GM12878 (cell line): ENCODE data around the gene GET3. TPM values are rescaled to one million over a fixed set of nuclear protein-coding genes. Genes with fewer than 3 reads are reported as not detected.

Experiments used
- ATAC-seq: fragments of 200-7000 bp; cut with Tn5 transposase; 3 replicates; pipeline ENCODE4 v1.9.1; 2020; ENCODE audit warnings: mild to moderate bottlenecking, moderate library complexity
- BruUV-seq: library from RNA; stranded (reverse); fragments of 400-500 nt; replicated peaks from 2 replicates; lab custom pipeline; 2021; lab: Mats Ljungman, UMichigan
- CTCF ChIA-PET: fragments of 300-600 bp; sonication (Branson Sonifier 250); formaldehyde crosslinking; extraction: SDS; loops from one replicate; lab custom pipeline; 2021; ENCODE audit warnings: inconsistent platforms; lab: Yijun Ruan, JAX
- POLR2A ChIA-PET: fragments of 350-600 bp; formaldehyde crosslinking; extraction: SDS; loops from one replicate; lab custom pipeline; 2021; ENCODE audit warnings: inconsistent platforms; lab: Charles Lee
- RAD21 ChIA-PET: fragments of 300-600 bp; sonication (Branson Sonifier 250); formaldehyde crosslinking; loops from one replicate; lab custom pipeline; 2023; ENCODE audit warnings: antibody characterized with exemption; ENCODE audit not compliant: unreplicated experiment; lab: Charles Lee
- SMC1A ChIA-PET: fragments of 300-600 bp; sonication (Branson Sonifier 250); formaldehyde crosslinking; loops from one replicate; lab custom pipeline; 2023; ENCODE audit not compliant: unreplicated experiment, uncharacterized antibody; lab: Charles Lee
- DNase-seq: peaks from one replicate; pipeline ENCODE4 v3.0.0-alpha.2; 2011; ENCODE audit warnings: low read depth, low spot score
- FAIRE-seq: peaks from 3 replicates; lab custom pipeline; 2011; peaks lifted over from hg19 to GRCh38; lab: Jason Lieb, UNC
- H2AFZ ChIP-seq: 2 replicates; pipeline ENCODE4 v1.6.0; 2011; ENCODE audit warnings: low read depth, low read length, control low read depth; ENCODE audit not compliant: control insufficient read depth
- H3K27ac ChIP-seq: 2 replicates; pipeline ENCODE4 v1.5.1; 2011; ENCODE audit warnings: control low read depth; ENCODE audit not compliant: control insufficient read depth, insufficient read depth
- H3K27me3 ChIP-seq, 2 experiments: replicated peaks in 1 of 2; 2 replicates each; pipeline versions ENCODE4 v1.6.0 to v1.6.1; 2011; ENCODE audit warnings: low read length in 1 of 2; ENCODE audit not compliant: control insufficient read depth in 2 of 2, insufficient read depth in 2 of 2
- H3K36me3 ChIP-seq, 2 experiments: 2 replicates each; pipeline ENCODE4 v1.5.1; 2011; ENCODE audit warnings: low read length in 1 of 2; ENCODE audit not compliant: control insufficient read depth in 2 of 2, insufficient read depth in 2 of 2
- H3K4me1 ChIP-seq: 2 replicates; pipeline ENCODE4 v1.6.1; 2011; ENCODE audit warnings: mild to moderate bottlenecking, low read length, moderate library complexity, mixed read lengths; ENCODE audit not compliant: control insufficient read depth, insufficient read depth
- H3K4me2 ChIP-seq: 2 replicates; pipeline ENCODE4 v1.6.0; 2011; ENCODE audit warnings: control low read depth; ENCODE audit not compliant: control insufficient read depth, insufficient read depth
- H3K4me3 ChIP-seq: fragments of 200-600 bp; sonication (generic); 2 replicates; pipeline ENCODE4 v1.5.1; 2016
- H3K79me2 ChIP-seq: 2 replicates; pipeline ENCODE4 v1.6.0; 2011; ENCODE audit warnings: low read length; ENCODE audit not compliant: control insufficient read depth, insufficient read depth
- H3K9ac ChIP-seq: 2 replicates; pipeline ENCODE4 v1.8.0; 2011; ENCODE audit warnings: low read length, control low read depth, mixed read lengths; ENCODE audit not compliant: control insufficient read depth, insufficient read depth
- H3K9me3 ChIP-seq: replicated peaks from 3 replicates; pipeline ENCODE4 v1.5.1; 2011; ENCODE audit warnings: mild to moderate bottlenecking, low read length; ENCODE audit not compliant: control insufficient read depth, insufficient read depth
- H4K20me1 ChIP-seq: 2 replicates; pipeline ENCODE4 v1.6.0; 2011; ENCODE audit not compliant: control insufficient read depth, insufficient read depth
- ATF2 ChIP-seq: IDR thresholded peaks from 2 replicates; pipeline ENCODE4 v1.6.1; 2012; ENCODE audit warnings: low read length, inconsistent platforms
- ATF3 ChIP-seq: IDR thresholded peaks from 2 replicates; pipeline ENCODE4 v1.6.1; 2011; ENCODE audit warnings: low read depth, mild to moderate bottlenecking, low read length, moderate library complexity, borderline replicate concordance; ENCODE audit errors: extremely low read depth
- BCLAF1 ChIP-seq: fragments of 450-650 bp; IDR thresholded peaks from 2 replicates; pipeline ENCODE4 v1.6.1; 2017; ENCODE audit warnings: antibody characterized with exemption, mild to moderate bottlenecking, moderate library complexity
- MEF2A ChIP-seq: IDR thresholded peaks from 2 replicates; pipeline ENCODE4 v1.6.1; 2011; ENCODE audit warnings: low read depth, mild to moderate bottlenecking, low read length, moderate library complexity; ENCODE audit not compliant: insufficient read depth
- MEF2B ChIP-seq: fragments of 450-650 bp; IDR thresholded peaks from 2 replicates; pipeline ENCODE4 v1.6.1; 2018; ENCODE audit warnings: mild to moderate bottlenecking, moderate library complexity; ENCODE audit not compliant: partially characterized antibody, poor library complexity, severe bottlenecking
- SIX5 ChIP-seq: IDR thresholded peaks from 2 replicates; pipeline ENCODE4 v1.6.1; 2011; ENCODE audit warnings: mild to moderate bottlenecking, low read depth, low read length, moderate library complexity; ENCODE audit not compliant: severe bottlenecking
- ZBTB33 ChIP-seq: fragments of 450-650 bp; IDR thresholded peaks from 2 replicates; pipeline ENCODE4 v1.6.1; 2017; ENCODE audit warnings: mild to moderate bottlenecking
- ZNF622 ChIP-seq: fragments of 450-650 bp; IDR thresholded peaks from 2 replicates; pipeline ENCODE4 v1.6.1; 2017; ENCODE audit warnings: mild to moderate bottlenecking, inconsistent platforms
- ZNF687 ChIP-seq: fragments of 450-650 bp; IDR thresholded peaks from 2 replicates; pipeline ENCODE4 v1.6.1; 2017; ENCODE audit warnings: mild to moderate bottlenecking, moderate library complexity
- WGBS: methylation state at CpG from one replicate; pipeline ENCODE4 v1.1.6; 2016; ENCODE audit warnings: low lambda C conversion rate; ENCODE audit not compliant: insufficient replicate concordance, insufficient coverage; ENCODE audit errors: missing lambda C conversion rate; 5-methylcytosine and 5-hydroxymethylcytosine counted together
- in situ Hi-C: fragments of 300-500 bp; cut with MboI; formaldehyde crosslinking; loops from 9 replicates; pipeline ENCODE4 v1.14.3; 2018; ENCODE audit warnings: mixed read lengths
- intact Hi-C: fragments of 100-400 bp; cut with micrococcal nuclease; formaldehyde crosslinking; loops from one replicate; pipeline ENCODE4 v1.14.2; 2022; ENCODE audit not compliant: unreplicated experiment
- polyA plus RNA-seq, 11 experiments: library from polyadenylated mRNA; depleted of rRNA in 4 of 11; unstranded in 6 of 11; stranded (reverse) in 5 of 11; fragments of >200 nt; fragmentation: Nextera tagmentation in 4 of 11; fragmentation: Illumina TruSeq in 1 of 11; extraction: Ambion mirVana in 4 of 11; extraction: Trizol in 1 of 11; gene quantifications; 1 replicate in 1 of 11; 2 replicates in 10 of 11; pipeline versions ENCODE4 v1.2.1 to v1.2.3, GENCODE V29; 2011 to 2016; ENCODE audit warnings: inconsistent platforms in 2 of 11, missing spikeins in 2 of 11, low read depth in 1 of 11
- total RNA-seq, 4 experiments: library from RNA; depleted of rRNA in 3 of 4; stranded (reverse); fragments of >200 nt in 3 of 4; fragmentation: Illumina TruSeq in 1 of 4; extraction: Trizol in 1 of 4; gene quantifications; 2 replicates each; pipeline versions ENCODE4 v1.2.1 to v1.2.3, GENCODE V29; 2013 to 2021

Gene GET3
- total and polyA plus RNA-seq, 10 of the 15 experiments (the other 5 are each of a cell fraction or from before 2014, with no cell fraction given) = 14.5 to 144 (median 97.2) TPM

GRCh38 chr19:12756150-12756883, 19.0 kb downstream of the GET3 start:
- TF ChIP-seq SIX5 (no peak), ZNF622 (no peak), ZNF687 (no peak), BCLAF1 (no peak), MEF2A (no peak), MEF2B (no peak), ATF3 (no peak), ZBTB33 (no peak), ATF2 (no peak)
- ATAC-seq (no peak), DNase-seq (no peak), FAIRE-seq (no peak)
- peaks cover 0 to 2% of the 10 kb centered on the region in 2 experiments; a peak in 1 of 4 replicates for H3K27me3 ChIP-seq
- in situ Hi-C loops (no loop called here), intact Hi-C loops (loop anchor here (5.0 kb wide), 1 partner anchor 194 kb away; no protein-coding TSS in a partner anchor)
- H3K9me3 ChIP-seq = no peaks in the 10 kb centered on the region
- no peaks in the 10 kb centered on the region for H3K79me2 ChIP-seq
- no peak overlapping the region for H3K27ac ChIP-seq
- H3K9ac ChIP-seq = no peak overlapping the region
- H3K4me2 ChIP-seq = no peak overlapping the region
- ChIA-PET RAD21 (interaction anchor here (1.6 kb wide), 1 partner anchor 8 kb away, joined by 3 read pairs; no protein-coding TSS in a partner anchor), POLR2A (no interaction called here), SMC1A (interaction anchor here (0.8 kb wide), 1 partner anchor 46 kb away, joined by 3 read pairs; the partner anchor contains the start of gene THSD8), CTCF (interaction anchor here (0.8 to 17.0 kb wide), 8 partner anchors 10 to 174 kb away, joined by 3 to 426 read pairs (median 10); partner anchors contain the start of genes JUNB, PRDX2, THSD8 and TRIR)
- H3K4me1 ChIP-seq = no peaks in the 10 kb centered on the region
- no peaks in the 10 kb centered on the region for H4K20me1 ChIP-seq
- no peak overlapping the region for H3K4me3 ChIP-seq
- no peak overlapping the region for H2AFZ ChIP-seq
- 52% methylated on average over 19 of the region's 19 CpGs for WGBS
- BruUV-seq = no TSS peak
- no peaks in the 10 kb centered on the region for H3K36me3 ChIP-seq
